SK-MEL-5 (cell line): ENCODE measurements around the gene RFTN1. TPM values are rescaled to one million over a fixed set of nuclear protein-coding genes. Genes with fewer than 3 reads are reported as not detected.

ENCODE experiments used
- DNase-seq: peaks from one replicate; pipeline ENCODE4 v3.0.0-alpha.2; 2016; ENCODE audit warnings: low read depth, low spot score
- in situ Hi-C: cut with HindIII; loops from 2 replicates; pipeline ENCODE4 v1.10.0; 2016; ENCODE audit warnings: low sequenced_read_pairs, high pct_unique_total_duplicates, low pct_unique_long_range_greater_than_20kb
- total RNA-seq: library from RNA; depleted of rRNA; stranded (reverse); fragments of >200 nt; shearing (Covaris generic); gene quantifications from 2 replicates; pipeline ENCODE4 v1.2.3, GENCODE V29; 2014

The RFTN1 gene
- total RNA-seq, 1 experiment from 2014 or later = 1.8 TPM

GRCh38 chr3:16410659-16411058 lies 102.8 kb downstream of the RFTN1 start:
- peak; percentile 43 for DNase-seq
- in situ Hi-C loops = no loop called here

- no peak for DNase-seq
- in situ Hi-C loops = no loop called here
These were observed 104.5 kb downstream of the RFTN1 start for GRCh38 chr3:16409032-16409431.

GRCh38 chr3:16407366-16407765 lies 106.1 kb downstream of the RFTN1 start:
- in situ Hi-C loops = no loop called here

GRCh38 chr3:16406579-16406978 lies 106.9 kb downstream of the RFTN1 start:
- in situ Hi-C loops = no loop called here
- DNase-seq = no peak

More at GRCh38 chr3:16407366-16407765, 106.1 kb downstream of the RFTN1 start:
- no peak for DNase-seq

GRCh38 chr3:16406166-16406565 lies 107.3 kb downstream of the RFTN1 start:
- DNase-seq = no peak
- in situ Hi-C loops = no loop called here

- in situ Hi-C loops = no loop called here
- no peak for DNase-seq
These were observed 109.1 kb downstream of the RFTN1 start for GRCh38 chr3:16404349-16404895.

GRCh38 chr3:16402451-16402850 lies 111.0 kb downstream of the RFTN1 start:
- in situ Hi-C loops = no loop called here
- no peak for DNase-seq

GRCh38 chr3:16401273-16401672 lies 112.2 kb downstream of the RFTN1 start:
- in situ Hi-C loops = no loop called here
- DNase-seq = no peak

- no peak for DNase-seq
- in situ Hi-C loops = no loop called here
These were observed 113.2 kb downstream of the RFTN1 start for GRCh38 chr3:16400106-16400931.

- in situ Hi-C loops = no loop called here
- DNase-seq = peak; percentile 72
These were observed 114.0 kb downstream of the RFTN1 start for GRCh38 chr3:16399473-16399872.

- peak; percentile 63 for DNase-seq
- in situ Hi-C loops = no loop called here
These were observed 114.9 kb downstream of the RFTN1 start for GRCh38 chr3:16398648-16399047.

GRCh38 chr3:16396202-16396601 lies 117.3 kb downstream of the RFTN1 start:
- no peak for DNase-seq
- in situ Hi-C loops = no loop called here

- DNase-seq = no peak
- in situ Hi-C loops = no loop called here
These were observed 118.3 kb downstream of the RFTN1 start for GRCh38 chr3:16395212-16395611.

- in situ Hi-C loops = no loop called here
These were observed 118.9 kb downstream of the RFTN1 start for GRCh38 chr3:16394639-16395038.

GRCh38 chr3:16392717-16393116 lies 120.8 kb downstream of the RFTN1 start:
- in situ Hi-C loops = no loop called here
- no peak for DNase-seq

More at GRCh38 chr3:16394639-16395038, 118.9 kb downstream of the RFTN1 start:
- DNase-seq = no peak

- in situ Hi-C loops = no loop called here
- no peak for DNase-seq
These were observed 121.4 kb downstream of the RFTN1 start for GRCh38 chr3:16392065-16392464.

- in situ Hi-C loops = no loop called here
- no peak for DNase-seq
These were observed 122.9 kb downstream of the RFTN1 start for GRCh38 chr3:16390581-16390980.

- in situ Hi-C loops = no loop called here
- no peak for DNase-seq
These were observed 124.6 kb downstream of the RFTN1 start for GRCh38 chr3:16388850-16389441.

GRCh38 chr3:16386561-16386960 lies 126.9 kb downstream of the RFTN1 start:
- in situ Hi-C loops = no loop called here
- DNase-seq = no peak
